HG02938 (cell line): ENCODE measurements around the gene COMMD4.
"Not testable (repeated sequence)": the region's sequence is repeated elsewhere in the genome, so short reads cannot be mapped to it uniquely, and the experiment has no call there.

Experiments used
- ATAC-seq: cut with Tn5 transposase; IDR thresholded peaks from one replicate; pipeline ENCODE4 v1.9.1; 2021; ENCODE audit warnings: mild to moderate bottlenecking, moderate library complexity; ENCODE audit not compliant: unreplicated experiment

COMMD4 gene

DNA sequence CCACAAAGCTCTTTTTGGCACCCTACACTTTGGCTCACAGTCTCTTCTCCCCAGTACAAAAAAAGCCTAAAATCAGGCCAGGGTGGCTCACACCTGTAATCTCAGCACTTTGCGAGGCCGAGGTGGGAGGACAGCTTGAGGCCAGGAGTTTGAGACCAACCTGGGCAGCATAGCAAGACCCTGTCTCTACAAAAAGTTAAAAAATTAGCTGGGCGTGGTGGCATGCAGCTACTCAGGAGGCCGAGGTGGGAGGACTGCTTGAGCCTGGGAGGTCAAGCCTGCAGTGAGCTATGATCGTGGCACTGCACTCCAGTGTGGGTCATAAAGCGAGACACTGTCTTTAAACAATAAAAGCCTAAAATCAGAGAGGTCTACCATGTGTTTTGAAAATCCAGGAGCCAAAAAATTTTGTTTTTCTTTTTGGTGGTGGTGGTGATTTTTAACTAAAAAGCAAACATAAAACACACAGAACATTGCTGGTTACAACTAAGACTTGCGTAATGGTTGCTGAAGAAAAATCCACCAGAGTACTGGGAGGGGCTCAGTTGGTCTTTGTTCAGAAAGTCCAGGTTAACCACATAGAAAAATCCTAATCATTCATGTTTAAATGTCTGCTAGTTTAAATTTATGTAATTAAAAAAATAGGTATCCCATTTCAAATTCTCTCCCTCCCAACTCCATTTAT, 34.2 kb downstream of the COMMD4 start:
- no peak for ATAC-seq

DNA sequence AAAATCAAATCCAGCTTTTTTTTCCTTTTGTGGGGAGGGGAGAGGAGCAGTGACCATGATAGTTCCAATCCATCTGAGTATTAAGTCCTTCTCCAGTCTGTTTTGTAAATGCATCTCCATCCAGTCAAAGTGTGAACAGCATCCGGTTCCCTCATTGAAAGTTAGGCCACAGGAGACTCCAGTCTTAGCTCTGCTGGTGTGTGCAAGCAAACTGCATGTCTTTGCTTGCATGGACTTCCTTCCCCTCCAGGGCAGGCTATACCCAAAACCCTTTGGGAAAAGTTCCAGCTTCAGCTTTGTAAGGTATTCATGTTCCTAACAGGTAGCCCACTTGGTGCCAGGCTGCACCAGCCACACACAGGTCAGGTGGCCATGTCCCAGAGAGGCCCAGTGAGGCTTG, 35.6 kb downstream of the COMMD4 start:
- no peak for ATAC-seq

DNA sequence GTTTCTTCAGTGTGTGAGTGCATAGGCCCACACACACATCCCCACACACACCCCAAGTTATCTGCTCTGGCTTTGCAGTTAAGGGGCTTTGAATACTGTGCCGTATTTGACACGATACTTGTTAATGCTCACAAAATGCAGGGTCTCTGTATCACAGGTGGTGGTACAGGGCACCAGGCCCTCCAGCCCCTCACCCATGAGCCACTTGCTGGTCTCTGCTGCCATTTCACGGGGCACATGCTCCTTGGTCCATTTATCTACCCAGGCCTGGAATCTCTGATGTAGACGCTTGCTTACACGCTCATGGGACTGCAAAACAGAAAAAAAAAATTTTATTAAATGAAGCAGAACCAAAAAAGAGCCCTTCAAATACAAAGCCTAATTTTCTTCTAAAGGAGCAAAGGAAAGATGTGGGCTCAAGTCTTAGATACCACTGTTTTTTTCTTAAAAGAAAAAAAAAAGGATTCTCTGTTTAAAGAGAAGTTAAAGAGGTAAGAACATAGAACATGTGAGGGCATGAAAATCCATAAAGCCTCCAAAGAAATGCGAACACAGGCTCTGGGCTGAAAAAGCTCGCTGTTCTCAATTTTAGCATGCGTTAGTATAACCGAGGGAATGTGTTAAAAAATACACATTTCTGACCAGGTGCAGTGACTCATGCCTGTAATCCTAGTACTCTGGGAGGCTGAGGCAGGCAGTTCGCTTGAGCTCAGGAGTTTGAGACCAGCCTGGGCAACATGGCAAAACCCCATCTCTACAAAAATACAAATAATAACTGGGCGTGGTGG, 36.2 kb downstream of the COMMD4 start:
- ATAC-seq = no peak

DNA sequence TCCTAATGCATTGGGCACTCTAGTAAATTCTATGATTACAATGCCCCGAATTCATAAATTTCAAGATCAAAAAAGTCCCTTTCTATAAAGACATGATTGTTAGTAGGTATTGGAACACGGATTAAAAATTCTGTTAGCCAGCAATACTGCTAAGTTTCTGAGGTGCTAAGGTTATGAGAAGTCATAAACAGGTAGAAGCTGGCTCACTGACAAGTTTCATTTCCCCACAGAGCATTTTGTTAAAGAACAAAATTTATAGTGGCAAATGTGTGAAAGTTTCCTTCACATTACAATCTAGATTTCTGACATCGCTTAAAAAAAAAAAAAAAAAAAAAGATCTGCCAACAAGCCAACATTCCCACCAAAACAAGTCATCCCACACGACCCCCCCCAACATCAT, 44.9 kb downstream of the COMMD4 start:
- no peak for ATAC-seq

DNA sequence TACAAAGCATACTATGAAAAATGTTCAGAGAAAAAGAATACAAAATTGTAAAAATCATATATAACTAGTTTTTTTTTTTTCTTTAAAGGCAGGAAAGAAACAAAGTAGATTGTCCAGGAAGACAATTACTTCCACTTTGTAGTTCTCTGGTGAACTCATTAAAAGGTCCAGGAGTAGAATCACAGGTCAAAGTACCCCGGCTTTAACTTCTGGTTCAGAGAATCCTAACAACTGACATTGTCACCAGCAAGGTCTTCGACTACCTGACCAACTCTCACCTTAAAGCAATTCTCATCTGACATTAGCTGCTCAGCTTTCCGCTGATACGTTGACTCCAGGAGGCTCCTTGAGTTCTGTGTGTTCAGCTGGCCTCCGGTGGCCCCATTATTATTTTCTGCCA, 48.1 kb downstream of the COMMD4 start:
- ATAC-seq = not testable (repeated sequence)
